GM18858 (cell line): ENCODE results near the gene TIAM2.
"Not testable (repeated sequence)": the region's sequence is repeated elsewhere in the genome, so short reads cannot be mapped to it uniquely, and the experiment has no call there.

Experiments used
- ATAC-seq: cut with Tn5 transposase; IDR thresholded peaks from one replicate; pipeline ENCODE4 v1.9.1; 2021; ENCODE audit not compliant: unreplicated experiment

The TIAM2 gene

DNA sequence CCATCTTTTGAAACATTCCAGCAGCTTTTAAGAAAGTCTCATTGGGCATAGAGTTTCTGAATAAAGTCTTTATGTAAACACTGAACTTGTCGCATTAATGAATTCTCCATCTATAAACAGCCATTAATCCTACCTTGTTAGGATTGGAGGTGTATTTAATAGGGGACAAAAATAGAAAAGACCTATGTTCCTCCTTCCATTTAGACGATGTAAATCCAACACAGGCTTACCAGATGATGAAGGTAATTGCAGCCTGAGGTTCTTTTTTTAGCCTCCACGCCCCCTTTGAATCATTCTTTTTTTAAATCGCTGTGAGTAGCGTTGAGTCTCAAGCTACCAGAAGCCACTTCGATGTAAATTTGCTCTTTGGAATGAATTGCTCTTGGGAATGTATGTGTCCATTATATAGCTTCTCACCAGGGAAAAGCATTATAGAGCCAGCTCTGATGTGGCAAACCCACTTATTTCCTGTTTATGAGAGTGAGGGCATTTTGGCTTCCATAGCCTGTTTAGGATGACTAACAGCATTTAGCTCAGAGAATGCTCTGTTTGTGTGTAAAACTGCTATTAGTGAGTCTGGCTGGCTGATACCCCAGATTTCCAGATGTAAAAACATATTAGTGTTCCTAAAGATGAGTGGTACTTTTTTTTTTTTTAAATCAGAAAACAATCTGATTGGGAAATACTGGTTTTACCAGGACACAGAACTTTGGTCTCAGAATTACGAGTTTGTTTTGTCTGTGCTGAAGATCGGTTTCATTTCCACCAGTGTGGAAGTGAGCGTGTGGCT lies 193.8 kb downstream of the TIAM2 start:
- no peak for ATAC-seq

DNA sequence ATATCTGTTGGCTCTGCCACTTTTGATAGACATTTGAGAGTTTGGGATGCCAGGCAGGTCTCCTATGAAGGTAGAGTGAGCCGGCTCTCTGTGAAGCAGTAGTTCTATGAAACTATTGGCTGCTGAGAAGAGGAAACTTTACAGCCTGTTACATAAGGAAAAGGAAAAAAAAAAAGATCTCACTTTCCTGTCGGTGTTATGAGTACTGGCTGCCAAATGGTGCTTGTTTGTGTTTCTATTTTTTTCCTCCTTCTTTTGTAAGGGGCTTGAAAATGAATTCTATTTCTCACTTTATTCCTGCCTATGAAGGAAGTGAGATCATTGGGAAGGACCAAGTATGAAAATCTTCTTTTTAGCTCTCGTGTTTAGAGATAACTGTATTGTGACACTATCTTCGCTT lies 195.6 kb downstream of the TIAM2 start:
- ATAC-seq: no peak

- no peak for ATAC-seq
Observed at GRCh38 chr6:155193526-155193925, 198.4 kb downstream of the TIAM2 start.

GRCh38 chr6:155194399-155194798 lies 199.3 kb downstream of the TIAM2 start:
- ATAC-seq: no peak

DNA sequence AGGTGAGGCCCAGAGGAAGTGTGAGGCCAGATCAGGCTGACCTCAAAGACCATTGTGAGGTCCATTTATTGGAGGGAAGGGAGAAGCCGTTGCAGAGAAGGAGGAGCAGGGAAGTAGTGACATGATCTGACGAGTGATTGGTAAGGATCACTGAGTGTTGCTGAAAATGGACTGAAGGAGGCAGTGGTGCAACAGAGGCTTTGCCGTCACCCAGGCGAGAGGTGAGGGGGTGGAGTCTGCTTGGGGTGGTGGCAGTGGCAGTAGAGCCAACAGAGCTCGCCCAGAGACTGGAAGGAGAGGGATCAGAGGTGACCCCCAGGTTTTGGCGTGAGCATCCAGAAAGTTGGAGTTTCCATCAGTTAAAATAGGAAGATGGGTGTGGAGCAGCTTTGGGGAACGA lies 200.8 kb downstream of the TIAM2 start:
- ATAC-seq: no peak

GRCh38 chr6:155196911-155197310 lies 201.8 kb downstream of the TIAM2 start:
- no peak for ATAC-seq

DNA sequence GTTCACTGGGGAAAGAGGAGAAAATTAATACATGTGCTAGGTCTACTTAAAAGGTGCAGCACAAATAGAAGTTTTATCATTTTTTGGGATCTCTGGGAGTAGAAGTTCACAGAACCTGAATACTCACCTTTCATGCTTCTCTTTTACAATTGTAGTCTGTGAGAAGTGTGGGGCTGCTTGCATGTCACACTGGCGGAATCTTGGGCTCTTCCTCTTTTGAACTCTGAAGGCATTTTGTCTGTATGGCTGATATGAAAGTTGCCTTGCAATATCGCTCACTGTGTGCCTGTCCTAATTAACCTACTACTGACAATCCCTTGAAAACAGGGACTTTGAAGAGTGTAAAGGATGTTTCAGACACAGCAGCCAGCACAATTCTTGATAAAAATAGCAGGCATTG lies 202.8 kb downstream of the TIAM2 start:
- no peak for ATAC-seq

DNA sequence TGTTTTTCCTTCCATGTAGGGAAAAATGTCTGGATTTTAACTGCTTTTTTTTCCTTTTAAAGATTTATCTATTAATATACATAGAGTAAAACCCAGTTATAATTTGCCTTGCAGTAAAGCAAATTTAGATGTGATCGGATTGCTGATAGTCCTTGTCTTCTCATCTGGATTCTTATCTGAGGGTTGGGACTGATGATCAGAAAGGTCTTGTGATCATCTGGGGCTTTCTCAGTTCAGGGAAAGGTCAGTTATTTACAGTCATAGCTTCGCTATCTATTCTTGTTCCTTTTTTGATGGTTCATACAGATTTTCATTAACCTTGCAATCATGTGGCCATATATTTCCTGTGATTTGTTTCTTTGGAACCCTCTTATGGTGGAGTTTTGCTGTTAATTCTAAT lies 204.9 kb downstream of the TIAM2 start:
- ATAC-seq: peak; percentile 73

DNA sequence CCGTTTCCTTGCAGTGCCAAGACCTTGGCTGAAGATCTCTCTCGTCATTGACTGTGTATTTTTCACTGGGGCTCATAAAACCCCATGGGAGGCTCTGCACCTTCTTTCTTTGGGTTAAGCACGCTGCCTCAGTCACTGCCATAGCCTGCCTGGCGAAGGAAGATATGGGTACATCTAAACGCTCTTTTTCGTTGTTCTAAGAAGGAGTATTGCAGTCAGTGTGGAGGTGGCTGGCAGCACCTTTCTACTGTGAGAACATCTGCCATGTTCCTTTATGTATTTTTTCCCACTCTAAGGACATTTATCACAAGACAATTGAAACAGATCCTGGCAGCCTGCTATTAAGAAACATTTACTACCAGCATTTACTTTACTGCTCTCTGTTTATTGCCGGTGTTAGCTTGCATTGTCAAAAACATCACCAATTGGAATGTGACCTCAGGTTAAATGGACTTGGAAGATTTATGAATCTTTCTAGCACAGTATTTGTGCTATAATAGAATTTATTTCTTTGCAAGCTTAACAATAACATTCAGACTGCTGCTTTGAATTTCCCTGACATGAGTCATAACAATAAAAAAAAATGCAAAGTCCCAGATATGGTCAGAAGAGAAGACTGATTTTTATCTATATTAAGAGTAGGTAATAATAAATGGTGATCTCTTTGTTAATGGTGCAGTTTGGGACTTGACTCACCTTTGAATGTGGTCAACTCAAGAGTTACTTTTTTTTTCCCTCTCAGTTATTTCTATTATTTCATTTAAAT lies 206.5 kb downstream of the TIAM2 start:
- peak; percentile 64 for ATAC-seq

- ATAC-seq: no peak
Observed at GRCh38 chr6:155207223-155207622, 212.1 kb downstream of the TIAM2 start.

DNA sequence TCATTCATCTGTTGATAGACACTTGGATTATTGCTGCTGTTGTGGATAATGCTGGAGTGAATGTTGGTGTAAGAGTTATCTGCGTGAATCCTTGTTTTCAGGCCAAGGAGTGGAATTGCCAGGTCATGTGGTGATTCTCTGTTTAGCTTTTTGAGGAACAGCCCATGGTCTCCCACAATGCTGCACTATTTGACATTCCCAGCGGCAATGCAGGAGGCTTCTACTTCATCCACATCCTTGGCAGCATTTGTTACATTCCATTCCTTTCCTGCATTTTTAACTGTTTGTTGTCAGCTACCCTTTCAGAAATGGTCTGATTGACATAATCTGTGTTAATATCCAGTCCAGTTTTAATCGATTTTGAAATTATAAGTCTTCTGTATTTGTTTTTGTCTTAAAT lies 217.0 kb downstream of the TIAM2 start:
- no peak for ATAC-seq

GRCh38 chr6:155212616-155213380 lies 217.7 kb downstream of the TIAM2 start:
- ATAC-seq: no peak

- no peak for ATAC-seq
Observed at GRCh38 chr6:155213611-155214372, 218.7 kb downstream of the TIAM2 start.

- no peak for ATAC-seq
Observed at GRCh38 chr6:155215906-155216305, 220.8 kb downstream of the TIAM2 start.

GRCh38 chr6:155216312-155217046 lies 221.4 kb downstream of the TIAM2 start:
- ATAC-seq: no peak

DNA sequence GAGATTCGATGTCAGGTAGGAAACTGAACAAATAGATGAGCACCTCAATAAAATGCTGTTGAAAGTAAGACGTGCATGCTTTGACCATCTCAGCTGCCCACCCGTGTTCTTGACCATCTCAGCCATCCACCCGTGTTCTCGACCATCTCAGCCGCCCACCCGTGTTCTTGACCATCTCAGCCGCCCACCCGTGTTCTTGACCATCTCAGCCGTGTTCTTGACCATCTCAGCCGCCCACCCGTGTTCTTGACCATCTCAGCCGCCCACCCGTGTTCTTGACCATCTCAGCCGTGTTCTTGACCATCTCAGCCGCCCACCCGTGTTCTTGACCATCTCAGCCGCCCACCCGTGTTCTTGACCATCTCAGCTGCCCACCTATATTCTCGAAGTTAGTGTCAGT lies 223.6 kb downstream of the TIAM2 start:
- ATAC-seq: not testable (repeated sequence)

DNA sequence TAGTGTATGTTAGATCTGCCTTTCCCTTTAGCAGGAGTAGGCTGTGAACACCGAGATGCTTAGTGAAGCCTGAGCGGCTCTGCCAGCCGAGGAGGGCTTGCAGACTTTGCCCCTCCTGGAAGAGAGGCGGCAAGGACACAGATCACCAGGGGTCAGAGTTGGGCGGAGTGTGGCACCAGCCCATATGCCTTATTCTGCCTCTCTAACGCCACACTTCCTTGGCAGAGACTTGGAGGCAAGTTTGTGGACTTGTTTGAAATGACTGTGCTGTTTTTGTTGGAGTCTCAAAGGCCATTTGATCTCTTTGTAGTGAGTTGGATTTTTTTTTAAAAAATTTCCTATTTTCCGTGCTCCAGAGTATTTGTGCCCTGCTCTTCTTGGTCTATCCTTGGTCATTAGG lies 224.2 kb downstream of the TIAM2 start:
- no peak for ATAC-seq

DNA sequence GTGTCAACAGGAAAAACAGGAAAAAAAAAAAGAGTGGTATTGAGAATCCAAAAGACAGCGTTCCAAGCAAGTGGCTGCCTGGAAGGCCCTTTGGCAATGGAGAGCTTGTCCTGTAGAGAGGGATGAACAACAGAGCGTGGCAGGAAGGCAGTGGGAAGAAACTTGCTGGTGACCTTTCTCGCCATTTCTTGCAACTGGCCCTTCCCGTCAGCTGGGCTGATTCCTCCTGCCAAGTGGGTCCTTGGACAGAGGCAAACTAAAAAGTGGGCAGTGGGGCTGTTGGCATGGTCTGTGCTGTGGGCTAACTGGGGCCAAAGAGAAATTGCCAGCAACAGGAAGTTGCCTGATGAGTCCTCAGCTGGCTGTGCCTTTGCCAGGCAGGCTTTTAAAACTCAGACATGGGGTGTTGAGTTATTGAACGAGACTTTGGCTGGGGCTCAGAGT lies 224.8 kb downstream of the TIAM2 start:
- ATAC-seq: no peak

GRCh38 chr6:155221086-155221485 lies 226.0 kb downstream of the TIAM2 start:
- ATAC-seq: no peak

- no peak for ATAC-seq
Observed at GRCh38 chr6:155222506-155222905, 227.4 kb downstream of the TIAM2 start.
